OCI-LY3 (cell line): ENCODE data around the gene SUZ12.
A peak's percentile ranks its signal among the peaks of the same experiment; 100 is the strongest.
"Not testable (repeated sequence)": the region's sequence is repeated elsewhere in the genome, so short reads cannot be mapped to it uniquely, and the experiment has no call there.

Experiments used
- H2AFZ ChIP-seq: fragments of 200-600, 300-600 bp; shearing (Covaris generic); 2 replicates; pipeline ENCODE4 v1.6.0; 2014; ENCODE audit warnings: antibody characterized with exemption, low read depth, low read length
- H3K27ac ChIP-seq: fragments of 200-600, 300-600 bp; sonication (generic); 2 replicates; pipeline ENCODE4 v1.5.1; 2014; ENCODE audit warnings: mild to moderate bottlenecking, low read length, moderate library complexity, mixed read lengths
- H3K27me3 ChIP-seq: fragments of 200-600, 300-600 bp; sonication (generic); 2 replicates; pipeline ENCODE4 v1.6.1; 2014; ENCODE audit warnings: low read depth, low read length, mixed read lengths
- H3K36me3 ChIP-seq: fragments of 200-600, 300-600 bp; sonication (generic); replicated peaks from 2 replicates; pipeline ENCODE3; 2014; ENCODE audit warnings: low read depth, low read length, mixed read lengths
- H3K4me1 ChIP-seq: fragments of 300-600, 200-600 bp; sonication (generic); 2 replicates; pipeline ENCODE4 v1.6.1; 2014; ENCODE audit warnings: low read length, mixed read lengths
- H3K4me2 ChIP-seq: fragments of 200-600, 300-600 bp; sonication (generic); 2 replicates; pipeline ENCODE4 v1.6.1; 2014; ENCODE audit warnings: low read length, mixed read lengths
- H3K4me3 ChIP-seq: fragments of 300-600, 200-600 bp; sonication (generic); 2 replicates; pipeline ENCODE4 v1.5.1; 2014; ENCODE audit warnings: antibody characterized with exemption, mild to moderate bottlenecking, low read length, moderate library complexity
- H3K79me2 ChIP-seq: fragments of 300-600, 200-600 bp; shearing (Covaris generic); 2 replicates; pipeline ENCODE4 v1.6.1; 2014; ENCODE audit warnings: mild to moderate bottlenecking, low read length, mixed read lengths
- H3K9ac ChIP-seq: fragments of 300-600, 200-600 bp; shearing (Covaris generic); 2 replicates; pipeline ENCODE4 v1.6.0; 2014; ENCODE audit warnings: mild to moderate bottlenecking, low read length, moderate library complexity
- H3K9me3 ChIP-seq: fragments of 200-600, 300-600 bp; shearing (Covaris generic); 2 replicates; pipeline ENCODE4 v1.6.1; 2014; ENCODE audit warnings: low read length, mixed read lengths; ENCODE audit not compliant: insufficient read depth
- H4K20me1 ChIP-seq: fragments of 200-600, 300-600 bp; sonication (generic); 2 replicates; pipeline ENCODE4 v1.6.1; 2016; ENCODE audit warnings: low read length, mixed read lengths; ENCODE audit not compliant: insufficient read depth
- EZH2phosphoT487 ChIP-seq: fragments of 200-600 bp; shearing (Covaris generic); IDR thresholded peaks from 2 replicates; pipeline ENCODE4 v1.6.1; 2018; ENCODE audit warnings: antibody characterized with exemption, mixed run types, low read depth
- TF ChIP-seq, protein P1 (sequence below): fragments of 200-600, 300-600 bp; sonication (generic); IDR thresholded peaks from 2 replicates; pipeline ENCODE4 v1.5.1; 2014; ENCODE audit warnings: antibody characterized with exemption, low read length, low read depth

Gene SUZ12

DNA sequence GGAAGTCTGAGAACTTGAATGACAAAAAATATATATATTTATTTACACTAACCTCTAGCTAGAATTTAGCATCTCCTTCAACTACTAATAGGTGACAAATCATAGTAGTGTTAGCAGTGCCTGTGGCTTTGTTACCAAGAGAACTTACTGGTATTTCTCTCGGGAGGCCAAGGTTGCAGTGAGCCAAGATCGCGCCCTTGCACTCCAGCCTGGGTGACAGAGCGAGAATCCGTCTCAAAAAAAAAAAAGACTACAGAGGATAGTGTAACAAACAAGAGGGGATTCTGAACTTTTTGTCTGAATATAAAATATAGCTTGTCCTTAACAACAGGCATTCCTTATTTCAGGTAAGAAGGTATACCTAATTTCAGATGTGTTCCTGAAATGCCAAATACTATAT is 1.3 kb upstream of the SUZ12 start:
- H2AFZ ChIP-seq, result no peak overlapping the region
- H4K20me1 ChIP-seq, result peaks cover 19% of the 10 kb centered on the region
- H3K9me3 ChIP-seq, result no peaks in the 10 kb centered on the region
- H3K27me3 ChIP-seq, result no peaks in the 10 kb centered on the region
- peaks cover 7% of the 10 kb centered on the region for H3K4me1 ChIP-seq
- H3K79me2 ChIP-seq, result peaks cover 34% of the 10 kb centered on the region
- no peak overlapping the region for H3K9ac ChIP-seq
- H3K4me3 ChIP-seq, result no peak overlapping the region
- no peak overlapping the region for H3K4me2 ChIP-seq
- H3K36me3 ChIP-seq, result no peaks in the 10 kb centered on the region
- TF ChIP-seq, protein P1, sequence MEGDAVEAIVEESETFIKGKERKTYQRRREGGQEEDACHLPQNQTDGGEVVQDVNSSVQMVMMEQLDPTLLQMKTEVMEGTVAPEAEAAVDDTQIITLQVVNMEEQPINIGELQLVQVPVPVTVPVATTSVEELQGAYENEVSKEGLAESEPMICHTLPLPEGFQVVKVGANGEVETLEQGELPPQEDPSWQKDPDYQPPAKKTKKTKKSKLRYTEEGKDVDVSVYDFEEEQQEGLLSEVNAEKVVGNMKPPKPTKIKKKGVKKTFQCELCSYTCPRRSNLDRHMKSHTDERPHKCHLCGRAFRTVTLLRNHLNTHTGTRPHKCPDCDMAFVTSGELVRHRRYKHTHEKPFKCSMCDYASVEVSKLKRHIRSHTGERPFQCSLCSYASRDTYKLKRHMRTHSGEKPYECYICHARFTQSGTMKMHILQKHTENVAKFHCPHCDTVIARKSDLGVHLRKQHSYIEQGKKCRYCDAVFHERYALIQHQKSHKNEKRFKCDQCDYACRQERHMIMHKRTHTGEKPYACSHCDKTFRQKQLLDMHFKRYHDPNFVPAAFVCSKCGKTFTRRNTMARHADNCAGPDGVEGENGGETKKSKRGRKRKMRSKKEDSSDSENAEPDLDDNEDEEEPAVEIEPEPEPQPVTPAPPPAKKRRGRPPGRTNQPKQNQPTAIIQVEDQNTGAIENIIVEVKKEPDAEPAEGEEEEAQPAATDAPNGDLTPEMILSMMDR, result no peak
- no peak for TF ChIP-seq EZH2phosphoT487
- no peak overlapping the region for H3K27ac ChIP-seq

- not testable (repeated sequence) for H3K27me3 ChIP-seq, H3K4me1 ChIP-seq, H3K27ac ChIP-seq, H3K9me3 ChIP-seq, H3K36me3 ChIP-seq, H2AFZ ChIP-seq
- Histone ChIP-seq H3K9ac (peak overlapping the region; percentile 47), H3K4me2 (peak overlapping the region; percentile 79), H3K79me2 (peaks cover 60% of the 10 kb centered on the region), H3K4me3 (peak overlapping the region; percentile 72), H4K20me1 (peaks cover 19% of the 10 kb centered on the region)
These were observed 1.3 kb downstream of the SUZ12 start for GRCh38 chr17:31937926-31938641.

- H3K9me3 ChIP-seq, H3K4me3 ChIP-seq, H3K36me3 ChIP-seq, H3K4me2 ChIP-seq, H2AFZ ChIP-seq, H3K9ac ChIP-seq, H3K4me1 ChIP-seq, H3K27me3 ChIP-seq, H3K27ac ChIP-seq: not testable (repeated sequence)
- peaks cover 93% of the 10 kb centered on the region for H3K79me2 ChIP-seq
- H4K20me1 ChIP-seq, result peaks cover 28% of the 10 kb centered on the region
These were observed 5.1 kb downstream of the SUZ12 start for GRCh38 chr17:31941916-31942315.

DNA sequence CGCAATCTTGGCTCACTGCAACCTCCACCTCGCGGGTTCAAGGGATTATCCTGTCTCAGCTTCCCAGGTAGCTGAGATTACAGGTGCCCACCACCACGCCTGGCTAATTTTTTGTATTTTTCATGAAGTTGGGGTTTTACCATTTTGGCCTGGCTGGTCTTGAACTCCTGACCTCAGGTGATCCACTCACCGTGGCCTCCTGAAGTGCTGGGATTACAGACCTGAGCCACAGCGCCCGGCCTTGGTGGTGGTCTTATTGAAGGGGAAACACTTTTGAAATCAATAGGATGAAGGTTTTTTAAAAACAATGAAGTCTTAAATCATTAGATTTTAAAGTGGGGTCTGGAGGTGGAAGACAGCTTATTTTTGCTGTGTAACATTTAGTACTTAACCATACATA is 5.6 kb downstream of the SUZ12 start:
- H3K9me3 ChIP-seq, H3K4me3 ChIP-seq, H3K36me3 ChIP-seq, H3K9ac ChIP-seq, H3K4me1 ChIP-seq, H2AFZ ChIP-seq, H3K27me3 ChIP-seq, H3K27ac ChIP-seq, H3K4me2 ChIP-seq: not testable (repeated sequence)
- Histone ChIP-seq H3K79me2 (peaks cover 92% of the 10 kb centered on the region), H4K20me1 (peaks cover 28% of the 10 kb centered on the region)

DNA sequence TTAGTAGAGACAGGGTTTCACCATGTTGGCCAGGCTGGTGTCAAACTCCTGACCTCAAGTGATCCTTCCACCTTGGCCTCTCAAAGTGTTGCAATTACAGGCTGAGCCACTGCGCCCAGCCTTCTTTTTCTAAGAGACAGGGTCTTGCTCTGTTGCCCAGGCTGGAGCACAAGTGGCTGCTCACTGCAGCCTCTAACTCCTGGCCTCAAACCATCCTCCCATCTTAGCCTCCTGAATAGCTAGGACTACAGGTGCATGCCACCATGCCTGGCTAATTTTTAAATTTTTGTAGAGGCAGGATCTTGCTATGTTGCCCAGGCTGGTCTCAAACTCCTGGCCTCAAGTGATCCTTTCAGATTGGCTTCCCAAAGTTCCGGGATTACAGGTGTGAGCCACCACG is 15.1 kb downstream of the SUZ12 start:
- not testable (repeated sequence) for H4K20me1 ChIP-seq, H3K4me2 ChIP-seq, H3K27ac ChIP-seq, H3K4me3 ChIP-seq, H3K9me3 ChIP-seq, H3K9ac ChIP-seq, H3K4me1 ChIP-seq, H2AFZ ChIP-seq, H3K36me3 ChIP-seq, H3K27me3 ChIP-seq
- peaks cover 19% of the 10 kb centered on the region for H3K79me2 ChIP-seq

DNA sequence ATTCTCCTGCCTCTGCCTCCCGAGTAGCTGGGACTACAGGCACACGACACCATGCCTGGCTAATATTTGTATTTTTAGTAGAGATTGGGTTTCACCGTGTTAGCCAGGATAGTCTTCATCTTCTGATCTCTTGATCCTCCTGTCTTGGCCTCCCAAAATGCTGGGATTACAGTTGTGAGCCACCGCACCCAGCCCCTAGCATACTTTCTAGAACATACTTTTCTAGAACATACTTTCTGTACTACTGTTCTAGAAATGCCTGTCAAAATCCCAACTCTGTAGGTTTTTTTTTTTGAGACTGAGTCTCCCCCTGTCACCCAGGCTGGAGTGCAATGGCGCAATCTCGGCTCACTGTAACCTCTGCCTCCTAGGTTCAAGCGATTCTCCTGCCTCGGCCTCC is 27.3 kb downstream of the SUZ12 start:
- not testable (repeated sequence) for H3K36me3 ChIP-seq, H3K4me3 ChIP-seq, H3K4me2 ChIP-seq, H3K9ac ChIP-seq, H3K27ac ChIP-seq, H3K27me3 ChIP-seq, H3K4me1 ChIP-seq, H4K20me1 ChIP-seq, H2AFZ ChIP-seq, H3K9me3 ChIP-seq
- peaks cover 39% of the 10 kb centered on the region for H3K79me2 ChIP-seq
